ENCODE data around the gene GALNT9.
"Not testable (repeated sequence)": the region's sequence is repeated elsewhere in the genome, so short reads cannot be mapped to it uniquely, and the experiment has no call there.

GALNT9 gene

GRCh38 chr12:132236129-132236929 lies 93.1 kb downstream of the GALNT9 start:
- no peak for DNase-seq (ENCODE audit: low read depth, low spot score)

- no peak for DNase-seq (ENCODE audit: low read depth, low spot score)
These were observed 94.1 kb downstream of the GALNT9 start for GRCh38 chr12:132235116-132235820.

GRCh38 chr12:132230381-132230780 lies 99.0 kb downstream of the GALNT9 start:
- DNase-seq (ENCODE audit: low read depth, low spot score), result no peak

GRCh38 chr12:132229926-132230325 lies 99.5 kb downstream of the GALNT9 start:
- no peak for DNase-seq (ENCODE audit: low read depth, low spot score)

GRCh38 chr12:132229193-132229760 lies 100.1 kb downstream of the GALNT9 start:
- DNase-seq (ENCODE audit: low read depth, low spot score), result no peak

- DNase-seq (ENCODE audit: low read depth, low spot score), result no peak
These were observed 100.8 kb downstream of the GALNT9 start for GRCh38 chr12:132228476-132229192.

GRCh38 chr12:132227782-132228475 lies 101.5 kb downstream of the GALNT9 start:
- no peak for DNase-seq (ENCODE audit: low read depth, low spot score)

GRCh38 chr12:132227118-132227517 lies 102.3 kb downstream of the GALNT9 start:
- DNase-seq (ENCODE audit: low read depth, low spot score), result no peak

GRCh38 chr12:132226604-132227003 lies 102.8 kb downstream of the GALNT9 start:
- no peak for DNase-seq (ENCODE audit: low read depth, low spot score)

GRCh38 chr12:132225214-132225613 lies 104.2 kb downstream of the GALNT9 start:
- DNase-seq (ENCODE audit: low read depth, low spot score), result no peak

- DNase-seq (ENCODE audit: low read depth, low spot score), result no peak
These were observed 104.9 kb downstream of the GALNT9 start for GRCh38 chr12:132224484-132224883.

- DNase-seq (ENCODE audit: low read depth, low spot score), result no peak
These were observed 106.6 kb downstream of the GALNT9 start for GRCh38 chr12:132222808-132223173.

- DNase-seq (ENCODE audit: low read depth, low spot score), result peak; percentile 40
These were observed 107.1 kb downstream of the GALNT9 start for GRCh38 chr12:132222096-132222807.

GRCh38 chr12:132219761-132220160 lies 109.6 kb downstream of the GALNT9 start:
- DNase-seq (ENCODE audit: low read depth, low spot score), result not testable (repeated sequence)

- DNase-seq (ENCODE audit: low read depth, low spot score), result no peak
These were observed 110.1 kb downstream of the GALNT9 start for GRCh38 chr12:132219323-132219722.

GRCh38 chr12:132218915-132219314 lies 110.5 kb downstream of the GALNT9 start:
- DNase-seq (ENCODE audit: low read depth, low spot score), result peak; percentile 73

- no peak for DNase-seq (ENCODE audit: low read depth, low spot score)
These were observed 110.9 kb downstream of the GALNT9 start for GRCh38 chr12:132218527-132218875.

GRCh38 chr12:132217800-132218526 lies 111.4 kb downstream of the GALNT9 start:
- no peak for DNase-seq (ENCODE audit: low read depth, low spot score)

GRCh38 chr12:132217371-132217770 lies 112.0 kb downstream of the GALNT9 start:
- DNase-seq (ENCODE audit: low read depth, low spot score), result no peak

- no peak for DNase-seq (ENCODE audit: low read depth, low spot score)
These were observed 112.9 kb downstream of the GALNT9 start for GRCh38 chr12:132216354-132216987.
